ENCODE results near the gene ALDH5A1.

GRCh38 chr6:24543683-24544082, 48.9 kb downstream of the ALDH5A1 start:
- no peak for TF ChIP-seq POLR2A (IDR thresholded peaks at IDR 0.05)
- TF ChIP-seq, protein P1, sequence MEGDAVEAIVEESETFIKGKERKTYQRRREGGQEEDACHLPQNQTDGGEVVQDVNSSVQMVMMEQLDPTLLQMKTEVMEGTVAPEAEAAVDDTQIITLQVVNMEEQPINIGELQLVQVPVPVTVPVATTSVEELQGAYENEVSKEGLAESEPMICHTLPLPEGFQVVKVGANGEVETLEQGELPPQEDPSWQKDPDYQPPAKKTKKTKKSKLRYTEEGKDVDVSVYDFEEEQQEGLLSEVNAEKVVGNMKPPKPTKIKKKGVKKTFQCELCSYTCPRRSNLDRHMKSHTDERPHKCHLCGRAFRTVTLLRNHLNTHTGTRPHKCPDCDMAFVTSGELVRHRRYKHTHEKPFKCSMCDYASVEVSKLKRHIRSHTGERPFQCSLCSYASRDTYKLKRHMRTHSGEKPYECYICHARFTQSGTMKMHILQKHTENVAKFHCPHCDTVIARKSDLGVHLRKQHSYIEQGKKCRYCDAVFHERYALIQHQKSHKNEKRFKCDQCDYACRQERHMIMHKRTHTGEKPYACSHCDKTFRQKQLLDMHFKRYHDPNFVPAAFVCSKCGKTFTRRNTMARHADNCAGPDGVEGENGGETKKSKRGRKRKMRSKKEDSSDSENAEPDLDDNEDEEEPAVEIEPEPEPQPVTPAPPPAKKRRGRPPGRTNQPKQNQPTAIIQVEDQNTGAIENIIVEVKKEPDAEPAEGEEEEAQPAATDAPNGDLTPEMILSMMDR (IDR thresholded peaks at IDR 0.05) = no peak

Data from uterus (tissue), 2 donors.